GM20431 (cell line): ENCODE results near the gene CHCHD6.

ENCODE experiments used
- in situ Hi-C: fragments of 300-500 bp; cut with MseI, MboI; formaldehyde crosslinking; loops from one replicate; pipeline ENCODE4 v1.15.0; 2020; ENCODE audit warnings: low sequenced_read_pairs; ENCODE audit not compliant: unreplicated experiment

Gene CHCHD6

GRCh38 chr3:126961791-126962461 lies 257.9 kb downstream of the CHCHD6 start:
- in situ Hi-C loops, result no loop called here

- in situ Hi-C loops, result no loop called here
These were observed 258.7 kb downstream of the CHCHD6 start for GRCh38 chr3:126962756-126963155.

- in situ Hi-C loops, result no loop called here
These were observed 259.5 kb downstream of the CHCHD6 start for GRCh38 chr3:126963261-126964190.

GRCh38 chr3:126964261-126964660 lies 260.2 kb downstream of the CHCHD6 start:
- in situ Hi-C loops, result no loop called here

GRCh38 chr3:126964950-126965349 lies 260.9 kb downstream of the CHCHD6 start:
- in situ Hi-C loops, result no loop called here

- in situ Hi-C loops, result no loop called here
These were observed 261.6 kb downstream of the CHCHD6 start for GRCh38 chr3:126965526-126966080.

GRCh38 chr3:126967386-126967785 lies 263.3 kb downstream of the CHCHD6 start:
- in situ Hi-C loops, result no loop called here

- in situ Hi-C loops, result no loop called here
These were observed 264.7 kb downstream of the CHCHD6 start for GRCh38 chr3:126968391-126969390.

GRCh38 chr3:126969586-126969985 lies 265.5 kb downstream of the CHCHD6 start:
- in situ Hi-C loops, result no loop called here

- in situ Hi-C loops, result no loop called here
These were observed 266.1 kb downstream of the CHCHD6 start for GRCh38 chr3:126970101-126970500.

- in situ Hi-C loops, result no loop called here
These were observed 266.9 kb downstream of the CHCHD6 start for GRCh38 chr3:126970921-126971320.

GRCh38 chr3:126971891-126972351 lies 267.9 kb downstream of the CHCHD6 start:
- in situ Hi-C loops, result no loop called here

- in situ Hi-C loops, result no loop called here
These were observed 268.8 kb downstream of the CHCHD6 start for GRCh38 chr3:126972866-126973265.

GRCh38 chr3:126973814-126974213 lies 269.8 kb downstream of the CHCHD6 start:
- in situ Hi-C loops, result no loop called here

- in situ Hi-C loops, result no loop called here
These were observed 270.7 kb downstream of the CHCHD6 start for GRCh38 chr3:126974756-126975155.

- in situ Hi-C loops, result no loop called here
These were observed 272.9 kb downstream of the CHCHD6 start for GRCh38 chr3:126976906-126977305.

- in situ Hi-C loops, result no loop called here
These were observed 273.8 kb downstream of the CHCHD6 start for GRCh38 chr3:126977821-126978220.

- in situ Hi-C loops, result no loop called here
These were observed 274.3 kb downstream of the CHCHD6 start for GRCh38 chr3:126978291-126978690.

GRCh38 chr3:126979046-126979628 lies 275.1 kb downstream of the CHCHD6 start:
- in situ Hi-C loops, result no loop called here
